HG02885 (cell line): ENCODE results near the gene ITIH3.
"Not testable (repeated sequence)": the region's sequence is repeated elsewhere in the genome, so short reads cannot be mapped to it uniquely, and the experiment has no call there.

Experiments
- ATAC-seq: cut with Tn5 transposase; IDR thresholded peaks from one replicate; pipeline ENCODE4 v1.9.1; 2021; ENCODE audit warnings: mild to moderate bottlenecking; ENCODE audit not compliant: unreplicated experiment, poor library complexity

Gene ITIH3, protein sequence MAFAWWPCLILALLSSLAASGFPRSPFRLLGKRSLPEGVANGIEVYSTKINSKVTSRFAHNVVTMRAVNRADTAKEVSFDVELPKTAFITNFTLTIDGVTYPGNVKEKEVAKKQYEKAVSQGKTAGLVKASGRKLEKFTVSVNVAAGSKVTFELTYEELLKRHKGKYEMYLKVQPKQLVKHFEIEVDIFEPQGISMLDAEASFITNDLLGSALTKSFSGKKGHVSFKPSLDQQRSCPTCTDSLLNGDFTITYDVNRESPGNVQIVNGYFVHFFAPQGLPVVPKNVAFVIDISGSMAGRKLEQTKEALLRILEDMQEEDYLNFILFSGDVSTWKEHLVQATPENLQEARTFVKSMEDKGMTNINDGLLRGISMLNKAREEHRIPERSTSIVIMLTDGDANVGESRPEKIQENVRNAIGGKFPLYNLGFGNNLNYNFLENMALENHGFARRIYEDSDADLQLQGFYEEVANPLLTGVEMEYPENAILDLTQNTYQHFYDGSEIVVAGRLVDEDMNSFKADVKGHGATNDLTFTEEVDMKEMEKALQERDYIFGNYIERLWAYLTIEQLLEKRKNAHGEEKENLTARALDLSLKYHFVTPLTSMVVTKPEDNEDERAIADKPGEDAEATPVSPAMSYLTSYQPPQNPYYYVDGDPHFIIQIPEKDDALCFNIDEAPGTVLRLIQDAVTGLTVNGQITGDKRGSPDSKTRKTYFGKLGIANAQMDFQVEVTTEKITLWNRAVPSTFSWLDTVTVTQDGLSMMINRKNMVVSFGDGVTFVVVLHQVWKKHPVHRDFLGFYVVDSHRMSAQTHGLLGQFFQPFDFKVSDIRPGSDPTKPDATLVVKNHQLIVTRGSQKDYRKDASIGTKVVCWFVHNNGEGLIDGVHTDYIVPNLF

DNA sequence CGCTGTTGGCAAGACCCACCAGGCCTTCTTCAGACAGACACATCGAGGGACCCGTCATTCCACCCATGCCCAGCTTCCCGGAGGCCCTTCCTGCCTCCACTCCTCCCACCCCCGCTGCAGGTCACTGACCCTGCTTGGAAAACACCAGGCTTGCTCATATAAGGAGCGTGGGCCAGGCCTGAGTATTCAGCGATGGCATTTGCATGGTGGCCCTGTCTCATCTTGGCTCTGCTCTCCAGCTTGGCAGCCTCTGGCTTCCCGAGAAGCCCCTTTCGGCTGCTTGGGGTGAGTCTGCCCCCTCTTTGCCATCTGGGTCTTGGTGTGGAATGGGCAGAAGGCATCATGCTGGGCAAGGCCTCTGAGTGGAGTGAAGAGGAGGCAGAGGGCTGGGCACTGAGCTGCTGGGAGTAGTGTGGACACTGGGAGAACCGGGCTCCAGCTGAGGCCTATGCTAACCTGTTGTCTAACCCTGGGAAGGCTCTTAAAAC is at the start of gene ITIH3:
Gene ITIH3 (plus strand): TSS at position 185 of the 488 bp plus-strand sequence. CDS start 8 bp downstream, at position 193.
- no peak for ATAC-seq

DNA sequence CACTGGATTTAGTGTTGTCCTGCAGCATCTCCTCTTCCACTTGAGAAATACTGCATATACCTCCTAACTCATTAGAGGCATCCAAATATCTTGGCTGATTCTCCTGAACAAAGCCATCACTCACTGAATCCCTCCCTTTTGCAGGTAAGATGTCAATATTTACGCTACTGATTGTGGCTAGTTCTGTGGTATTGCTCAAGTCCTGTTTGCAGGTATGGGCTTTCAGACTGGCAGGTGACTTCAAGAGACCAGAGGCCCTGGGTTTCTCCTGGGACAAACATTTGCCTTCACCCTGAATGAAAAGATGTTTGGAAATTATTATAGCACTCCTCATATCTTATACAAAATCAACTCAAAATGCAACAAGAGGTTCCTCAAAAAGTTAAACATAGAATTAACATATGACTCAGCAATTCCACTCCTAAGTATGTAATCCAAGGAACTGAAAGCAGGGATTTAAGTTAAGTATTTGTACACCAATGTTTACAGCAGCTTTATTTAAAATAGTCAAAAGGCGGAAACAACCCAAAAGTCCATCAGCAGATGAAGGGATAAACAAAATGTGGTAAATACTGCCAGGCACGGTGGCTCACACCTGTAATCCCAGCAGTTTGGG is 42.4 kb upstream of the ITIH3 start:
- no peak for ATAC-seq

DNA sequence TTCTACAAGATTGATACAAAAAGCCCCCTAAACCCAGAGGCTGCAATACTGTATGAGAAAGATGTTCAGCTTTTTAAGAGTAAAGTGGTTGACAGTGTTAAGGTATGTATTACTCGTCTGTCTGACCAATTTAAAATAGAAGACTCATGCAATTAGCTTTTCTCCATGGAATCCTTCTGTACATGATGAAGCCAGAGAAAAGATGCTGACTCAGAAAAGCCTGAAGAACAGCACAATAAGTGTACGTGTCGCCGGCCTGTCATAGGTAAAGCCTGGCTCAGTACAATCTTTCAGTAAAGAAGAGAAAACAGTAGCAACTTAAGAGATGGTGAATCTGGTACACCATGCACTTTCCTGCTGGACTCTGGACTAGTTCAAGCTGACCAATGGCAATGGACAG is 40.2 kb upstream of the ITIH3 start:
- ATAC-seq, result no peak

DNA sequence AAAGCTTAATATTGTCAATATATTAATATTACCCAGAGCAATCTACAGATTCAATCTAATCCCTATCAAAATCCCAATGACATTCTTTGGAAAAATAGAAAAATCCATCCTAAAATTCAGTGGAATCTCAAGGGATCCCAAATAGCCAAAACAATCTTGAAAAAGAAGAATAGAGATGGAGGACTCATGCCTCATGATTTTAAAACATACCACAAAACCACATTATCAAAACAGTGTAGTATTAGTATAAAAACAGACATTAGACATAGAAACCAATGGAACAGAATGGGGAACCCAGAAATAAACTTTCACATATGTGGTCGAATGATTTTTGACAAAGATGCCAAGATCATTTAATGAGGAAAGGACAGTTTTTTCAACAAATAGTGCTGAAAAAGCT is 38.5 kb upstream of the ITIH3 start:
- ATAC-seq, result no peak

DNA sequence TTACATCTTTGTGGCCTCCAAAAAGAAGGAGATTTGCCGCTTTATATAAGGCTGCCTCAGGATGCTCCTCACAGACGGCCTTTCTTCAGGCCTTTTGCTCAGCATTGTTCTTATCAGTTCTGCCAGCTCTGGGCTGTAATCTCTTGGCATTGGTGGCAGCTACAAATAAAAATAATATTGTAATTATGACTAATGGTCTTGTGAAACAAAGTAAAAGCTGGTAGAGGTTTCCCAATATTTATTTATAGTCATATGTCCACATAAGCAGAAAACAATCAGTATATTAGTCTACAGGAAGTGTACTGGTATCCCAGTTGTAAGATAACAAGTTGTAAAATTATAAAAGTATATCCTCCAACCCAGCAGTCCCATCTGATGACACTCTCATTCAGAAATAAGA is 31.1 kb upstream of the ITIH3 start:
- ATAC-seq, result no peak

DNA sequence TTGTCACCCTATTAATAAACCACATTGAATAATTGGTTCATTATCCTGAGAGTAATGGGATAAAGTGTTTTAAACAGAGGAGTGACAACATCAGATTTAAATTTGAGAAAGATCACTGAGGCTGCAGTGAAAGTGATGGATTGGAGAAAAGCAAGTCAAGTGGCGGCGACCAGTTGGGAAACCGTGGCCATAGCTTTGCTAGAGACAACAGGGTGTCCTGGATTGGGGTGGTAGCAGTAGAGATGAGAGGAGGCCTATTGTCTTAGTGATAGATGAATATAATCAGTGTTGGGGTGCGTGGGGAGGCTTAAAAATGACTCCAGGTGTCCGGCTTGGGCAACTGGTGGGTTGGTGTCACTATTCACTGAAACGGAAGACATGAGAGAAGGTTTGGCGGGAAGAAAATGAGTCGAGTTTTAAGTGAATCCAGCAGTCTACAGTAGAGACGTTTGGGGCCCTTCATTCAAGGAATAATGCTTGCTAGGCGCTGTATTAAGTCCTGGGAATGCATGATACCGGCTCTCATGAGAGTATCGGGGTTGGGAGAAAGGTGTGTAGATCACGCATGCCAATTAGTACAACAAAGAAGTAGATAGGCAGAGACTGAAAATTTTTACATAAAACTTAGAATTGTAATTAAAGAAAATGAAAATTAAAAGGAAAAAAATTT is 24.7 kb upstream of the ITIH3 start:
- no peak for ATAC-seq

DNA sequence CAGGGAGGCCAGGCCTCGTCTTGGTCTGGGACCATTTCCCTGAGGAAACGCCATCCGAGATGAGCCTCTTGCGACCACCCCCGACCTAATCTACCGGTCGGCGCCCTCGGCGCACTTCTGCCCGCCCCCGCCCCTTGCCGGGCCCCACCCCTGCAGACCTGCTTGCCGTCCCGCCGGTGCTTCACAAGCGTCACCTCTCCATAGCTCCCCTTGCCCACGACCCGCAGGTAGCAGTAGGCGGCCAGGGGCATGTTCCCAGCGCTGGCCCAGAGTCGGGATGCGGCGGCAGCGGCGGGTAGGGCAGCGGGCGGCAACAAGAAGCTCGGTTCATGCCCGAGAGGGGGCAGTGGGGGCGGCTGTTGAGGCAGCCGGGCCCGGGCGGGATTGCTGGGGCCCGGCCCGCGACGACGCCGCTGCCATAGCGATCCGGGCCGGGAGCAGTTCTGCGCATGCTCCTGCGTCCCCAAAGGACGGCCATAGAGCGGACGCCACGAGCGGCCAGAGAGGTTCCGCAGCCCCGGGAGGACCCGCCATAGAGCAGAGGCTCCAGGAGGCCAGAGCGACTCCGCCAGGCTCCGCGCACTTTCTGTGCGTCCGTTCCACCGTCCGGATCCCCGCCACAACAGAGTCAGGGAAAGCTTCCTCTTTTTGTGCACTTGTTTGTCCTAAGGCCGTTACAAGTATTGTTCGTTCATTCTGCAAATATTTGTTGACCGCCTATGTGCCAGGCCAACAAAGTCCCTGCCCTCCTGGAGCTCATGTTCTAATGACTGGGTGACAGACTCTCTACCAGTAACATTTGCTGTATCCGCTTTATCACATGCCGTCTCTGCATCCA is 23.9 kb upstream of the ITIH3 start, which contains the start of gene NEK4:
Gene NEK4 (minus strand): TSS at position 445 of the 838 bp plus-strand sequence. CDS start 194 bp downstream, at position 251.
- peak; percentile 95 for ATAC-seq

DNA sequence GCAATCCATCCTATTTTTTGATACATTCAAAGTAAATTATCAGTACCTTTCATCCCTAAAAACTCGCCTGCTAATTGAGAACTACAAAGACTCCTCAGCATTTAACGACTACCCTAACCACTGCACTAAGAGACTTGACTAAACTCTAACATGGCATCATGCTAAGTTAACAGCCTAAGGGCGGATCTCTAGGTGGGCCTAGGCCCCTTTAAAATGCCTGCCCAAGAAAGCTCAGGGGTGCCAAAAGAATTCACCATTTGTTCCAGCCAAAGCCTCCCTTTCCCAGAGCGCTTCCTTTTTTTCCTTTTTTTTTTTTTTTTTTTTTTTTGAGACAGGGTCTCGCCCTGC is 23.3 kb upstream of the ITIH3 start:
- ATAC-seq, result no peak

DNA sequence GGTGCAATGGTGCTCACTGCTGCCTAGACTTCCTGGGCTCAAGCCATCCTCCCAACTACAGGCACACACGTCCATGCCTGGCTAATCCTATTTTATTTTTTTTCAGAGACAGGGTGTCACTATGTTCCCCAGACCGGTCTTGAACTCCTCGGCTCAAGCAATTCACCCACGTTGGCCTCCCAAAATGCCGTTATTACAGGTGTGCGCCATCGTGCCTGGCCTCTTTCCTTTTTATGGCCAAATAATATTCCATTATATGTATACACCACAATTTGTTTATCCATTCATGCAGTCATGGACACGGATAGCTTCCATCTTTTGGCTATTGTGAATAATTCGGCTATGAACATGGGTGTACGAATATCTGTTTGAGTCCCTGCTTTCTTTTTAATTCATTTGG is 22.9 kb upstream of the ITIH3 start:
- no peak for ATAC-seq

DNA sequence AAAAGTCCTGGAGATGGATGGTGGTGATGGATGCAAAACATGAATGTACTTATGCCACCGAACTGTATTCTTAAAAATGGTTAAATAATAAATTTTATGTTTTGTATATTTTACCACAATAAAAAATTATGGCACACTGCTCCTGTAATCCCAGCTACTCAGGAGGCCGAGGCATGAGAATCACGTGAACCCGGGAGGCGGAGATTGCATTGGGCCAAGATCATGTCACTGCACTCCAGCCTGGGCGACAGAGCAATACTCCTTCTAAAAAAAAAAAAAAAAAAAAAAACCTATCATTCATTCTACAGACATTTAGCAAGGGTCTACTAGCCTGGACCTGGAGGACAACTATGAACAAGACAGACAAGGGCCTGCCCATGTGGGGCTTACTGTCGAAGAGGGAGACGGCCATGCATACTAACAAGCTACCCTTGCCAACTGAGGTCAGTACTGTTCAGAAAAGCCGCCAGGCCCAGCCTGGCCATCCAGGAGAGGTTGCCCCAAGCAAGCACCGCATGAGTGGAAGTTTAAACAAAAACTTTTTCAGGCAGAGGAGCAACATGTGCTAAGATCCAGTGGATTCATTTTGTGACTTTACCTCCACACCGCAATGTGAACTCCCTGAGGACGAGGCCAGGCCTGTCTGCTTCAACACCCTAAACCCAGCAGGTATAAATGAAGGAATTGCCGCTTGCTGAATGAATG is 21.1 kb upstream of the ITIH3 start:
- ATAC-seq, result no peak

DNA sequence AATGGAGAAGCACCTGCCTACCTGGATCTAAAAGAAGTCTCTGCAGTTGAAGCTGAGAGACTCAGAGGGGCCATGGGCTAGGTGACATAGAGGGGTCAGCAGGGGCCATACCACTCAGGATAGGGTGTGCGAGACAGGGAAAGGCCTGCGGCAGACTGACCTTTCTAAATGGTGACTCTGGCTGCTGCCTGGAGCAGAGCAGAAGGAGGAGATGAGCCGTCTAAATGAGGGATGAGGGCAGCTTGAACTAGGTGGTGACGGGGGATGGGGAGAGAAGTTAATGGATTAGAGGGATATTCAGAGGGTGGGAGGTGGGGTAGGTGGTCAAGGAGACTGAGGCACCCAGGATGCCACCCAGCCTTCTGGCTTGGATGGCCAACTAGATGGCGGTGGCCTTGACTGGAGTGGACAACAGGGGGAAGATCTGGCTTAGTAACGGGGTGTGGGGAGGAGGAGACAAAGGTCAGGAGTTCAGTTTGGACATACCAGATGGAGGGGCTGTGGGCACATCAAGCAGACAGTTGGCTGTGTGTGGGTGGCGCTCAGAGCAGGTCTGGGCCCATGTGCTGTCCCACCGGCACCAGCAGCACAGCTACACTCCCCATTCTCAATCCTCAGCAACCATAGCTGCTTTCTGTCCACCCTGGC is 20.4 kb upstream of the ITIH3 start:
- no peak for ATAC-seq

DNA sequence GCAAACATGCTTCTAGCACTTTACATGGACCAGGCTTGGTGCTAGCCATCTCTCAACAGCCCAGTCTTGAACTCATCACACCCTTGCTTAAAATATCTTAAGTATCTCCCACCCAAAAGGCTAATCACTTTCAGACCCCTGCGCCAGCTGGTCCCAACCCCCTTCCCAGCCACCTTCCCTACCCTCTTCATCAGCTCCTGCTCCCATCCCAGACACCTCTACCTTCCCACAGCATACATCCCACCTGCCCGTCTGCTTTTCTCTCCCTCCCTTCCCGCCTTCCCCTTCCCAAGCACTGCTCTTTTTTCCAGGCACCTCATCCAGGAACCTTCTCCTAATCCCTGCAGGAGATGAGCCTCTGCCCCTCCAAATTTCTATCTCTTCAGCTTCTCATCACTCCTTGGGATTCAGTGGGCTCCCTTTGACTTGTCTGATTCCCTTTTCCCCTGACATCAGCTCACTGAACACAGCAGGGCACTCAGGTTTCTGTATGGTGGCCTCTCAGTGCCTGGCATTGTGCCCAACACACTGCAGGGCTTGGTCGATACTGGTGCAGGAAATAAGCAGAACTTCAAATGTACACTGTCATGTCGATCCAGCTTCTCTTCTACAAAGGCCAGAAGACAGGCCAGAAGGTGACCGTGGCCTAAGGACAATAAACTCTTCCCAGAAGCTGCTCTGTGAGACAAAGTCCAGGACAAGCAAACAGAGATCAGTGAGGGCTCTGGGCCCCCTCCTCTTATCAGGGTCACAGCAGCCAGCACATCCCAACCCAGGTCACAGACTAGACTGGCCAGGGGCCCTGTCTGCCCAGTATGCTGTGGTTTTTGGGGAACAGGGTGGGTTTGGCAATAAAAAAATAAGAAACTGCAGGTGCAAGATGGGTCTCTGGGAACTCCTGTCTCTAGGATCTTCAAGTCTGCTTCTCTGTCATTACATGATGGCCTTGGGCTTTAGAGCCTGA is 19.4 kb upstream of the ITIH3 start:
- ATAC-seq, result no peak

DNA sequence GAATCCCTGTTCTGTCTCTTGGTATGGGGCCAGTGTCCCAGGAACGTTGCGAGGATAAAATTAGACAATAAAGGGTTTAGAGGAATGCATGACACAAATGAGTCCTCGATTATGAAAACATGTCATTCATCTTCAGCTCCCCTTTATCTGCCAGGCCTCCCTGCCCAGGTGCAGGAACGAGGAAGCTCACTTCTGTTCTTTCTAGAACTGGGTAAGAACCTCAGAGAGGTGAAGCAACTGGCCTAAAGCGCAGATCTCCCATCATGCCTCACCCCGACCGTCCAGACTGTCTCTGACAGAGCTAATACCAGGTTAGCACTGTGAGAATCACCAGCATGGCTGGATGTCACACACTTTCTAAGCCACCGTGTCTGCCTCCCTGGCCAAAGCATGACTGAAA is 18.7 kb upstream of the ITIH3 start:
- ATAC-seq, result no peak

DNA sequence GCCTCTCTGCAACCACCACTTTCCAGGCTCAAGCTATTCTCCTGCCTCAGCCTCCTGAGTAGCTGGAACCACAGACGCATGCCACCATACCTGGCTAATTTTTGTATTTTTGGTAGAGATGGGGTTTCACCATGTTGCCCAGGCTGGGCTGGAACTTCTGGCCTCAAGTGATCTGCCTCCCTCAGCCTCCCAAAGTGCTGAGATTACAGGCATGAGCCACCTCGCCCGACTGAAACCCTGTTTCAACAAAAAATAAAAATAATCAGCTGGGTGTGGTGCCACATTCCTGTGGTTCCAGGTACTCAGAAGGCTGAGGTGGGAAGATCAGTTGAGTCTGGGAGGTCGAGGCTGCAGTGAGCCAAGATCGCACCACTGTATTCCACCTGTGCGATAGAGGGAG is 18.1 kb upstream of the ITIH3 start:
- ATAC-seq, result not testable (repeated sequence)

DNA sequence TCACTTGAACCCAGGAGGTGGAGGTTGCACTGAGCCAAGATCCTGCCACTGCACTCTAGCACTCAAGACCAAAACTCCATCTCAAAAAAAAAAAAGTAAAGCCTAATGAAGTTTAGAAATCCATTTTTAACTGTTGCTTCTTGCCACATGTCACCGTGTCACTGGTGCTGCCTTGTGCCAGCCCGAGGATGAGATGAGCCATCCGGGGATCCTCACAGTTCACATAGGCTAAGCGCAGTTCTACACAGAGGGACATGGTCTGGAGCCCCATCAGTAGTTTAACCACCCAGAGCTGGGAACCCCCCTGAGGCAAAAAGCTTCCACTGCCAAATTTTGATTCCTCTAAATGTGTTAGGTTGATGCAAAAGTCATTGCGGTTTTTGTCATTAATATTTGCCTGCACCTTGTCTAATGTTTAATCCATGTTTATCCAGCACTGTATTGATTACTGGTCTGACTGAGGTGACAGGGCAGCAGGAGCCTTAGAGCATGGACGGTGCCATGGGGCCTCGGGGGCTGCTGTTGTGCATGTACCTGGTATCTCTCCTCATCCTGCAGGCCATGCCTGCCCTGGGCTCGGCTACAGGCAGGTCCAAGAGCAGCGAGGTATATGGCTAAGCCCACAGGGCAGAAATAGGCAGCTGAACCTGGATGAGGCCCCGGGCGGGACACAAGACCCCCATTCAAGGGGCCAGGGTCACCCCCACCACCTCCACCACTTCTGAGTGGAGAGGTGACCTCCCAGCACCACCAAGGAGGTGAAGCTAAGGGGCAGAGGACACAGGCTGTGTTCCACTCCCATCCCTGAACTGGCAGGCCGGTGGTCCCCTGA is 17.3 kb upstream of the ITIH3 start, which contains the start of gene ITIH1:
Gene ITIH1 (plus strand): TSS at position 473 of the 832 bp plus-strand sequence. CDS start 17 bp downstream, at position 490.
- ATAC-seq, result no peak
